Esophagus (tissue), 2 donors: Measurements from ENCODE around the gene KDM1B. TPM values are rescaled to one million over a fixed set of nuclear protein-coding genes. Genes with fewer than 3 reads are reported as not detected.
A peak's percentile ranks its signal among the peaks of the same experiment; 100 is the strongest.

Source experiments
- H3K27ac ChIP-seq, 2 donors: one replicate each; pipeline ENCODE4 v1.5.1; 2013; ENCODE audit warnings: low read depth in 2 of 2, mild to moderate bottlenecking in 2 of 2, inconsistent platforms in 1 of 2, low read length in 1 of 2, moderate library complexity in 1 of 2
- H3K27me3 ChIP-seq, 2 donors: one replicate each; pipeline ENCODE4 v1.6.1; 2013; ENCODE audit warnings: low read length in 2 of 2, control low read depth in 1 of 2, mild to moderate bottlenecking in 1 of 2; ENCODE audit not compliant: insufficient read depth in 2 of 2, control insufficient read depth in 1 of 2
- H3K36me3 ChIP-seq, 2 donors: one replicate each; pipeline ENCODE4 v1.6.1; 2013; ENCODE audit warnings: low read length in 1 of 2; ENCODE audit not compliant: control insufficient read depth in 2 of 2, insufficient read depth in 2 of 2
- H3K4me1 ChIP-seq, 2 donors: one replicate each; pipeline ENCODE4 v1.6.1; 2013; ENCODE audit warnings: low read length in 1 of 2; ENCODE audit not compliant: control insufficient read depth in 2 of 2, insufficient read depth in 2 of 2
- H3K4me3 ChIP-seq, 2 donors: one replicate each; pipeline ENCODE4 v1.5.1; 2013; ENCODE audit warnings: low read length in 2 of 2, mild to moderate bottlenecking in 2 of 2, low read depth in 1 of 2, moderate library complexity in 1 of 2
- H3K9me3 ChIP-seq, 2 donors: one replicate each; pipeline ENCODE4 v1.6.1; 2013; ENCODE audit warnings: mild to moderate bottlenecking in 2 of 2, low read depth in 1 of 2, low read length in 1 of 2, moderate library complexity in 1 of 2; ENCODE audit not compliant: control insufficient read depth in 2 of 2, insufficient read depth in 1 of 2
- WGBS, 2 donors: extraction: QIAGEN DNeasy Blood & Tissue Kit; methylation state at CpG; one replicate each; pipeline ENCODE4 v1.1.7; 2013; 5-methylcytosine and 5-hydroxymethylcytosine counted together
- polyA plus RNA-seq, 2 donors: library from polyadenylated mRNA; stranded (reverse); fragments of 200-250 nt; gene quantifications; one replicate each; pipeline ENCODE4 v1.2.3, GENCODE V29; 2013
- donor health status: healthy with polysubstance abuse.
- donor health status: Bipolar disorder and iron deficiency.

Gene KDM1B
- polyA plus RNA-seq, 2 donors, result 2.5 to 6.2 TPM

- Histone ChIP-seq H3K36me3 (no peaks in the 10 kb centered on the region), H3K4me1 (peaks cover 2 to 7% of the 10 kb centered on the region in 2 donors), H3K4me3 (peak overlapping the region; percentile 33 to 80), H3K9me3 (no peaks in the 10 kb centered on the region), H3K27ac (peak overlapping the region; percentile 16 to 43), H3K27me3 (no peaks in the 10 kb centered on the region)
- 5 to 6% methylated on average over 18 of the region's 18 CpGs for WGBS, 2 donors
These were observed 107.6 kb downstream of the KDM1B start for GRCh38 chr6:18262702-18263417.

GRCh38 chr6:18263418-18264218 lies 108.4 kb downstream of the KDM1B start:
- peaks cover 2 to 7% of the 10 kb centered on the region in 2 donors for H3K4me1 ChIP-seq
- no peaks in the 10 kb centered on the region for H3K27me3 ChIP-seq
- no peaks in the 10 kb centered on the region for H3K9me3 ChIP-seq
- H3K36me3 ChIP-seq, result no peaks in the 10 kb centered on the region
- H3K4me3 ChIP-seq, result peak overlapping the region; percentile 80 to 94
- WGBS, 2 donors, result 0 to 1% methylated on average over 39 to 50 of the region's 50 CpGs
- H3K27ac ChIP-seq, result peak overlapping the region; percentile 93 to 95

- Histone ChIP-seq H3K27ac (peak within 1 kb of the TSS; percentile 93 to 95), H3K4me1 (peaks cover 2 to 7% of the 10 kb centered on the region in 2 donors), H3K36me3 (no peaks in the 10 kb centered on the region), H3K9me3 (no peaks in the 10 kb centered on the region), H3K4me3 (peak within 1 kb of the TSS; percentile 80 to 94), H3K27me3 (no peaks in the 10 kb centered on the region)
- WGBS, 2 donors, result 1% methylated on average over 59 to 113 of the region's 113 CpGs
These were observed 109.1 kb downstream of the KDM1B start, which contains the start of gene DEK for GRCh38 chr6:18264219-18264922. DEK (minus strand) TSS chr6:18264530; CDS start chr6:18263987, 543 bp downstream.

GRCh38 chr6:18264923-18265377 lies 109.7 kb downstream of the KDM1B start:
- H3K27ac ChIP-seq, result peak overlapping the region; percentile 93 to 95
- H3K27me3 ChIP-seq, result no peaks in the 10 kb centered on the region
- H3K9me3 ChIP-seq, result no peaks in the 10 kb centered on the region
- WGBS, 2 donors, result 2% methylated on average over 11 of the region's 11 CpGs
- peak overlapping the region; percentile 80 to 94 for H3K4me3 ChIP-seq
- no peaks in the 10 kb centered on the region for H3K36me3 ChIP-seq
- H3K4me1 ChIP-seq, result peaks cover 2 to 7% of the 10 kb centered on the region in 2 donors

- no peak overlapping the region for H3K4me3 ChIP-seq
- peaks cover 0 to 4% of the 10 kb centered on the region in 2 donors for H3K4me1 ChIP-seq
- no peak overlapping the region for H3K27ac ChIP-seq
- no peaks in the 10 kb centered on the region for H3K9me3 ChIP-seq
- 93 to 98% methylated on average over 14 of the region's 14 CpGs for WGBS, 2 donors
- H3K36me3 ChIP-seq, result no peaks in the 10 kb centered on the region
- no peaks in the 10 kb centered on the region for H3K27me3 ChIP-seq
These were observed 110.7 kb downstream of the KDM1B start for GRCh38 chr6:18265787-18266522.

- WGBS, 2 donors, result 91 to 98% methylated on average over 11 of the region's 11 CpGs
- no peak overlapping the region for H3K4me3 ChIP-seq
- no peaks in the 10 kb centered on the region for H3K9me3 ChIP-seq
- H3K27ac ChIP-seq, result no peak overlapping the region
- H3K36me3 ChIP-seq, result no peaks in the 10 kb centered on the region
- H3K4me1 ChIP-seq, result peaks cover 0 to 4% of the 10 kb centered on the region in 2 donors
- H3K27me3 ChIP-seq, result no peaks in the 10 kb centered on the region
These were observed 111.3 kb downstream of the KDM1B start for GRCh38 chr6:18266523-18266912.

- H3K27me3 ChIP-seq, result no peaks in the 10 kb centered on the region
- no peak overlapping the region for H3K4me3 ChIP-seq
- no peaks in the 10 kb centered on the region for H3K4me1 ChIP-seq
- H3K36me3 ChIP-seq, result no peaks in the 10 kb centered on the region
- no peak overlapping the region for H3K27ac ChIP-seq
- 85 to 89% methylated on average over 4 of the region's 4 CpGs for WGBS, 2 donors
- H3K9me3 ChIP-seq, result no peaks in the 10 kb centered on the region
These were observed 112.8 kb downstream of the KDM1B start for GRCh38 chr6:18268066-18268465.

GRCh38 chr6:18269253-18269652 lies 114.0 kb downstream of the KDM1B start:
- Histone ChIP-seq H3K27me3 (no peaks in the 10 kb centered on the region), H3K9me3 (no peaks in the 10 kb centered on the region), H3K27ac (no peak overlapping the region), H3K36me3 (no peaks in the 10 kb centered on the region), H3K4me1 (no peaks in the 10 kb centered on the region), H3K4me3 (no peak overlapping the region)
- 22 to 23% methylated on average over 3 of the region's 3 CpGs for WGBS, 2 donors

- Histone ChIP-seq H3K4me3 (no peak overlapping the region), H3K4me1 (no peaks in the 10 kb centered on the region), H3K9me3 (no peaks in the 10 kb centered on the region), H3K27me3 (no peaks in the 10 kb centered on the region), H3K27ac (no peak overlapping the region), H3K36me3 (no peaks in the 10 kb centered on the region)
- WGBS, 2 donors, result 39 to 45% methylated on average over 10 of the region's 10 CpGs
These were observed 114.5 kb downstream of the KDM1B start for GRCh38 chr6:18269717-18270116.
